Mesenchymal stem cell (in vitro differentiated cells and primary cell): ENCODE results near the gene ARF1. TPM values are rescaled to one million over a fixed set of nuclear protein-coding genes. Genes with fewer than 3 reads are reported as not detected.

Experiments used
- DNase-seq: peaks from one replicate; pipeline ENCODE4 v3.0.0-alpha.2; 2013
- H2AFZ ChIP-seq: one replicate; pipeline ENCODE4 v1.6.1; 2013; ENCODE audit warnings: low read depth, mild to moderate bottlenecking, control low read depth, inconsistent platforms, low read length, moderate library complexity
- H2AK5ac ChIP-seq: 2 replicates; pipeline ENCODE4 v1.6.1; 2013; ENCODE audit warnings: low read length, moderate library complexity, mild to moderate bottlenecking, inconsistent platforms; ENCODE audit not compliant: severe bottlenecking
- H2BK120ac ChIP-seq: one replicate; pipeline ENCODE4 v1.6.1; 2013; ENCODE audit warnings: low read depth, mild to moderate bottlenecking, inconsistent platforms, low read length, moderate library complexity
- H2BK12ac ChIP-seq, 2 experiments: one replicate each; pipeline ENCODE4 v1.6.1; 2013; ENCODE audit warnings: inconsistent platforms in 2 of 2, low read length in 2 of 2, mild to moderate bottlenecking in 2 of 2, moderate library complexity in 2 of 2, control low read depth in 1 of 2
- H2BK15ac ChIP-seq: one replicate; pipeline ENCODE4 v1.6.1; 2013; ENCODE audit warnings: mild to moderate bottlenecking, low read depth, inconsistent platforms; ENCODE audit not compliant: poor library complexity, severe bottlenecking
- H2BK5ac ChIP-seq: 2 replicates; pipeline ENCODE4 v1.6.1; 2013; ENCODE audit warnings: low read depth, mild to moderate bottlenecking, low read length, control low read depth, inconsistent platforms; ENCODE audit not compliant: poor library complexity, severe bottlenecking
- H3K14ac ChIP-seq, 2 experiments: one replicate each; pipeline ENCODE4 v1.6.1; 2013; ENCODE audit warnings: inconsistent platforms in 2 of 2, low read length in 2 of 2, control low read depth in 1 of 2, mild to moderate bottlenecking in 1 of 2, moderate library complexity in 1 of 2
- H3K18ac ChIP-seq, 2 experiments: one replicate each; pipeline ENCODE4 v1.6.1; 2013; ENCODE audit warnings: inconsistent platforms in 2 of 2, low read length in 2 of 2, control low read depth in 1 of 2, low read depth in 1 of 2, mild to moderate bottlenecking in 1 of 2
- H3K23ac ChIP-seq, 2 experiments: one replicate each; pipeline ENCODE4 v1.6.1; 2013; ENCODE audit warnings: inconsistent platforms in 2 of 2, low read length in 2 of 2, mild to moderate bottlenecking in 2 of 2, moderate library complexity in 2 of 2, control low read depth in 1 of 2
- H3K27ac ChIP-seq: 2 replicates; pipeline ENCODE4 v1.5.1; 2013; ENCODE audit warnings: mild to moderate bottlenecking, moderate library complexity, low read length, control low read depth, inconsistent platforms; ENCODE audit not compliant: poor library complexity, severe bottlenecking
- H3K27me3 ChIP-seq, 2 experiments: 2 replicates each; pipeline versions ENCODE4 v1.6.1 to v1.7.0; 2013; ENCODE audit warnings: low read length in 2 of 2, mild to moderate bottlenecking in 2 of 2, moderate library complexity in 2 of 2, control low read depth in 1 of 2, inconsistent platforms in 1 of 2; ENCODE audit not compliant: control insufficient read depth in 1 of 2, insufficient read depth in 1 of 2
- H3K36me3 ChIP-seq, 2 experiments: 2 replicates each; pipeline versions ENCODE4 v1.6.1 to v1.7.0; 2013; ENCODE audit warnings: low read length in 2 of 2, control low read depth in 1 of 2, inconsistent platforms in 1 of 2, low read depth in 1 of 2, mild to moderate bottlenecking in 1 of 2; ENCODE audit not compliant: insufficient read depth in 2 of 2, control insufficient read depth in 1 of 2
- H3K4ac ChIP-seq, 2 experiments: one replicate each; pipeline ENCODE4 v1.6.1; 2013; ENCODE audit warnings: inconsistent platforms in 2 of 2, low read length in 2 of 2, mild to moderate bottlenecking in 2 of 2, moderate library complexity in 2 of 2, control low read depth in 1 of 2, low read depth in 1 of 2
- H3K4me1 ChIP-seq: 2 replicates; pipeline ENCODE4 v1.6.1; 2013; ENCODE audit warnings: low read depth, low read length, control low read depth; ENCODE audit not compliant: control insufficient read depth, insufficient read depth
- H3K4me2 ChIP-seq: 2 replicates; pipeline ENCODE4 v1.6.1; 2013; ENCODE audit warnings: low read length, mild to moderate bottlenecking, inconsistent platforms; ENCODE audit not compliant: poor library complexity, severe bottlenecking
- H3K4me3 ChIP-seq, 2 experiments: 2 replicates each; pipeline versions ENCODE4 v1.5.1 to v1.7.0; 2013; ENCODE audit warnings: low read length in 2 of 2, mild to moderate bottlenecking in 2 of 2, control low read depth in 1 of 2, low read depth in 1 of 2; ENCODE audit not compliant: insufficient read depth in 1 of 2
- H3K79me1 ChIP-seq: replicated peaks from 2 replicates; pipeline ENCODE4 v1.6.1; 2013; ENCODE audit warnings: mild to moderate bottlenecking, control low read depth, low read length, inconsistent platforms; ENCODE audit not compliant: poor library complexity, severe bottlenecking
- H3K9ac ChIP-seq: 2 replicates; pipeline ENCODE4 v1.7.0; 2013; ENCODE audit warnings: mild to moderate bottlenecking, low read length, moderate library complexity
- H3K9me3 ChIP-seq: 2 replicates; pipeline ENCODE4 v1.7.0; 2013; ENCODE audit warnings: mild to moderate bottlenecking, low read length; ENCODE audit not compliant: control insufficient read depth
- H4K8ac ChIP-seq: one replicate; pipeline ENCODE4 v1.6.1; 2013; ENCODE audit warnings: inconsistent platforms, mild to moderate bottlenecking, low read length, moderate library complexity
- H4K91ac ChIP-seq: one replicate; pipeline ENCODE4 v1.6.1; 2013; ENCODE audit warnings: mild to moderate bottlenecking, low read length, inconsistent platforms
- whole genome bisulfite sequencing: methylation state at CpG from one replicate; pipeline ENCODE4 v1.1.7; 2013; ENCODE audit warnings: mixed read lengths; 5-methylcytosine and 5-hydroxymethylcytosine counted together
- polyA plus RNA-seq, 2 experiments: library from polyadenylated mRNA; stranded (reverse); fragments of 200-250 nt; gene quantifications; one replicate each; pipeline ENCODE4 v1.2.3, GENCODE V29; 2013

Gene ARF1
- 366 TPM for polyA plus RNA-seq (2013, experiment 1 of 2)
- 367 TPM for polyA plus RNA-seq (2013, experiment 2 of 2)

DNA sequence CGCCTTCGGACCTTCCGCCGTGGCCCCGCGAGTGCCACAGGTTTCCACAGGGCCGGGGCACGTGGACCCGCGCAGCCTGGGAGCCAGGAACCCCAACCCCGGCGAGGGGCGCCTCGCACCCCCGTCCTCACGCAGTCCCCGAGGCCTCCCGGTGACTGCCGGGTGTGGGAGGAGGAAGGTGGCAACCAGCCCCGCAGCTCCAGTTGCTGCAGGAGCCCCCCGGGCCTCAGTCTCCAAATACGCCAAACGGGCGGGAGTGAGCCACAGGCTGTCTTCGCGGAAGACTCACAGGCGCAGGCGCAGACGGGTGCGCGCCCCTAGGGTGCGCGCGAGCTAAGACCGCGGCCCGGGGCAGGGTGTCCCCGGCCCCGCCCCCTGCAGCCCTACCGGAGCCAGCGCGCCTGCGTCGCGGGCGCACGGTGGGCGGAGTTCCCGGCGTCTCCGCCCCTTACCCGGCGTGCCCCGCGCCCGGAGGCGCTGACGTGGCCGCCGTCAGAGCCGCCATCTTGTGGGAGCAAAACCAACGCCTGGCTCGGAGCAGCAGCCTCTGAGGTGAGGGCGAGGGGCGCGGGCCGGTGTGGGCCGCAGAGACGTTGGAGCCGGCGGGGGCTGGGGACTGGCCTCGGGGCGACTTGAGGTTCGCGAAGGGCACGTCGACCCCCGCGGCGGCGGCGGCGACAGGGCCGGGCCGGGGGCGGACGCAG is at the start of gene ARF1:
TSS of gene ARF1 (plus strand) at position 495 of the 704 bp plus-strand sequence. CDS start 14,407 bp downstream, outside the sequence.
- peak within 1 kb of the TSS; percentile 96 to 99 for H3K18ac ChIP-seq
- peak within 1 kb of the TSS; percentile 67 to 99 for H3K14ac ChIP-seq
- H3K23ac ChIP-seq = peak within 1 kb of the TSS; percentile 1 to 95
- peak within 1 kb of the TSS; percentile 99 for H4K91ac ChIP-seq
- H3K4me1 ChIP-seq = peaks cover 32% of the 10 kb centered on the region
- peak within 1 kb of the TSS; percentile 7 to 75 for H2BK12ac ChIP-seq
- H3K4me3 ChIP-seq = peak within 1 kb of the TSS; percentile 95 to 96
- peak within 1 kb of the TSS; percentile 82 for H2BK15ac ChIP-seq
- H4K8ac ChIP-seq = peak within 1 kb of the TSS; percentile 96
- peaks cover 9% of the 10 kb centered on the region in 2 experiments for H3K36me3 ChIP-seq
- peak within 1 kb of the TSS; percentile 99 to 100 for H3K4ac ChIP-seq
- H2BK120ac ChIP-seq = peak within 1 kb of the TSS; percentile 100
- WGBS = under 1% methylated on average over 68 of the region's 87 CpGs
- H3K27me3 ChIP-seq = no peaks in the 10 kb centered on the region
- peak within 1 kb of the TSS; percentile 90 for H2BK5ac ChIP-seq
- peak within 1 kb of the TSS; percentile 48 for H2AFZ ChIP-seq
- peak within 1 kb of the TSS; percentile 96 for H3K4me2 ChIP-seq
- H3K9me3 ChIP-seq = no peaks in the 10 kb centered on the region
- H2AK5ac ChIP-seq = peak within 1 kb of the TSS; percentile 57
- peak within 1 kb of the TSS; percentile 99 for H3K9ac ChIP-seq
- H3K79me1 ChIP-seq = peaks cover 22% of the 10 kb centered on the region
- peak; percentile 87 for DNase-seq
- peak within 1 kb of the TSS; percentile 69 for H3K27ac ChIP-seq

DNA sequence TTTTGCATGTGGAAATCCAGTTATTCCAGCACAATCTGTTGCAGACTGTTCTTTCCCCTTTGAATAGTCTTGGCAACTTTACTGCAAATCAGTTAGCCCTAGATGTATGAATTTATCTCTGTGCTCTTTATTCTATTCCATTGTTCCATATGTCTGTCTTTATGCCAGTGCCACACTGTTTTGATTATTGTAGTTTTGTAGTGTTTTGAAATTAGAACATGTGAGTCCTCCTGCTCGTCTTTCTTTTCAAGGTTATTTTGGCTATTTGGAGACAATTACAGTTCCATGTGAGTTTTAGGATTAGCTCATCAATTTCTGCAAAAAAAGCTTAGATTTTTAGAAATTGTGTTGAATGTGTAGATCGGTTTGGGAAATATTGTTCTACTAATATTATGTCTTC is 49.1 kb upstream of the ARF1 start:
- no peak overlapping the region for H4K91ac ChIP-seq
- H2BK12ac ChIP-seq = no peak overlapping the region
- H2AK5ac ChIP-seq = no peak overlapping the region
- no peak overlapping the region for H4K8ac ChIP-seq
- no peak overlapping the region for H3K4me2 ChIP-seq
- H3K9ac ChIP-seq = no peak overlapping the region
- DNase-seq = no peak
- no peaks in the 10 kb centered on the region for H3K79me1 ChIP-seq
- H2BK5ac ChIP-seq = no peak overlapping the region
- H3K27ac ChIP-seq = no peak overlapping the region
- no peak overlapping the region for H2BK120ac ChIP-seq
- no peak overlapping the region for H3K23ac ChIP-seq
- no peak overlapping the region for H3K4ac ChIP-seq
- no peak overlapping the region for H3K4me3 ChIP-seq
- H2BK15ac ChIP-seq = no peak overlapping the region
- H3K18ac ChIP-seq = no peak overlapping the region
- no peaks in the 10 kb centered on the region for H3K36me3 ChIP-seq
- no peaks in the 10 kb centered on the region for H3K4me1 ChIP-seq
- H2AFZ ChIP-seq = no peak overlapping the region
- no peak overlapping the region for H3K14ac ChIP-seq
- 29% methylated on average over 1 of the region's 2 CpGs for WGBS
- H3K27me3 ChIP-seq = peaks cover 16 to 37% of the 10 kb centered on the region in 2 experiments
- peaks cover 9% of the 10 kb centered on the region for H3K9me3 ChIP-seq

DNA sequence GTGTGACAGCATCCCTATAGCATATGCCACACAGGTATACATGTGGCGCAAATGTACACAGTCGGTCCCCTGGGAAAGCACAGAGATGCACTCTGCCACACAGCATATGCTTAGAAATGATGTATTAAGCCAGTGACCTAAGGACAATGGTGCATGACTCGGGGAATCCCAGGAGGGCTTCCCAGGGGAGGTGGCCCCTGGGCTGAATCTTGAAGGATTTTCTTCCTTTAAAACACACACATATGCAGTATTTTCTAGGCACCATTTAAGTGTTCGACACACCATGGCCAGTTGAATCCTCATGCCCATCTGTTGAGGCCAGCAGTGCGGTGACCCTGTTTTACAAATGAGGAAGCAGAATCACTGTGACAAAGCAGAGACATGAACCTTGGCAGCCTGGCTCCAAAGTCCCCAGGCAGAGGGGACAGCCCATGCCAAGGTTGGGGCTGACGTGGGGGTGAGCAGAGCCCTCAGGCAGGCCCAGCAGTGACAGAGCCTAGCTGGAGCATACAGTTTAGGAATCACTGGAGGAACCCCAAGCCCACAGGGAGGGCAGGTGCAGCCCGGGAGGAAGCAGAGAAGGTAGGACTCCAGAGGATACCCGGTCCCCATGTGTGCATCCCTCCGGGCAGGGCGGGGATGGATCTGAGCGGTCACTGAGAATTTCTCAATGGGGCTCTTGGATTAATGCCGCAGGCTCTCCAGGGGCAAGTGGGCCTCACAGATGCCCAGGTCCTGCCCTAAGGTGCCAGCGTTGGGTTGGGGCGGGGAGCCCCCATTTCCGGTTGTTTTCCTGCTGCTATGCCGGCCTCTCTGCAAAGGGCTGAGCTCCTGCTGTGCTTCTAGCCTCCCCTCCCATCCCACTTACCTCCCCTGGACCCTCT is 47.3 kb upstream of the ARF1 start:
- Histone ChIP-seq H2BK5ac (no peak overlapping the region), H3K14ac (no peak overlapping the region), H3K4me1 (no peaks in the 10 kb centered on the region), H2BK120ac (no peak overlapping the region), H3K23ac (no peak overlapping the region), H2AFZ (no peak overlapping the region), H4K91ac (no peak overlapping the region), H3K4me3 (no peak overlapping the region), H3K27ac (no peak overlapping the region), H3K18ac (no peak overlapping the region), H3K79me1 (no peaks in the 10 kb centered on the region), H3K4me2 (no peak overlapping the region), H3K27me3 (peaks cover 34 to 55% of the 10 kb centered on the region in 2 experiments), H3K36me3 (no peaks in the 10 kb centered on the region), H2BK15ac (no peak overlapping the region), H3K9me3 (peaks cover 9% of the 10 kb centered on the region), H3K4ac (no peak overlapping the region), H3K9ac (no peak overlapping the region), H4K8ac (no peak overlapping the region), H2BK12ac (no peak overlapping the region), H2AK5ac (no peak overlapping the region)
- DNase-seq = no peak
- WGBS = 87% methylated on average over 16 of the region's 16 CpGs

DNA sequence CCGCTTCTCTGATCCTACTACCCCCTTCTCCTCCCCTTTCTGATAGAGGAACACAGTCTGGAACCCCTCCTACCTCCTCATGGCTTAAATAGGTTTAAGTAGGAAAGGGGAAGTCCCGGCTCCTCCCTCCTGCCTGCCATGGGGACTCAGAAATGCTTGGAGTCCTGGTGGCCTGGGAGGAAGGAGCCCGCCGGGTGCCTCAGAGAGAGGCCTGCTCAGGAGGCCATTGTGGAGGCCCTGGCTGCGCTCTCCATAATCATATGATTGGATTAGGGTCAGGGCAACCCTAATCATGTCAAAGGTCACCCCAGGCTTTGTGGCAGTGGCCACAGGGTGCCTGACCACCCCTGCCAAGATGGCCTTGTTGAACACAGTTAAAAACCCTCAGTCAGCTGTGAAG is 46.7 kb upstream of the ARF1 start:
- H3K27me3 ChIP-seq = peaks cover 34 to 57% of the 10 kb centered on the region in 2 experiments
- H3K27ac ChIP-seq = no peak overlapping the region
- no peaks in the 10 kb centered on the region for H3K36me3 ChIP-seq
- no peak overlapping the region for H4K8ac ChIP-seq
- no peak overlapping the region for H2BK120ac ChIP-seq
- no peak for DNase-seq
- H2BK5ac ChIP-seq = no peak overlapping the region
- no peaks in the 10 kb centered on the region for H3K4me1 ChIP-seq
- peaks cover 9% of the 10 kb centered on the region for H3K9me3 ChIP-seq
- no peak overlapping the region for H3K18ac ChIP-seq
- no peak overlapping the region for H2AFZ ChIP-seq
- H2BK12ac ChIP-seq = no peak overlapping the region
- H2AK5ac ChIP-seq = no peak overlapping the region
- 60% methylated on average over 4 of the region's 5 CpGs for WGBS
- H3K14ac ChIP-seq = no peak overlapping the region
- no peak overlapping the region for H4K91ac ChIP-seq
- no peaks in the 10 kb centered on the region for H3K79me1 ChIP-seq
- no peak overlapping the region for H3K4me2 ChIP-seq
- H3K9ac ChIP-seq = no peak overlapping the region
- H2BK15ac ChIP-seq = no peak overlapping the region
- H3K4me3 ChIP-seq = no peak overlapping the region
- no peak overlapping the region for H3K4ac ChIP-seq
- no peak overlapping the region for H3K23ac ChIP-seq
